Spinal cord (tissue), 10 donors: ENCODE results near the gene PLA1A. TPM values are rescaled to one million over a fixed set of nuclear protein-coding genes. Genes with fewer than 3 reads are reported as not detected.

Source experiments
- DNase-seq, 6 donors: peaks; one replicate each; pipeline versions ENCODE4 v3.0.0 to v3.0.0-alpha.2; 2013 to 2015; ENCODE audit warnings: low spot score in 6 of 6, low read depth in 4 of 6
- H3K27ac ChIP-seq: one replicate; pipeline ENCODE4 v1.5.1; 2013; ENCODE audit warnings: low read depth, low read length, control low read depth
- H3K27me3 ChIP-seq: one replicate; pipeline ENCODE4 v1.6.1; 2013; ENCODE audit warnings: low read length; ENCODE audit not compliant: control insufficient read depth, insufficient read depth
- H3K36me3 ChIP-seq: one replicate; pipeline ENCODE4 v1.6.1; 2013; ENCODE audit warnings: low read length; ENCODE audit not compliant: control insufficient read depth, insufficient read depth
- H3K4me1 ChIP-seq: one replicate; pipeline ENCODE4 v1.6.1; 2013; ENCODE audit warnings: low read length; ENCODE audit not compliant: control insufficient read depth, insufficient read depth
- H3K4me3 ChIP-seq: one replicate; pipeline ENCODE4 v1.5.1; 2013; ENCODE audit warnings: low read depth, low read length, control low read depth
- H3K9me3 ChIP-seq: one replicate; pipeline ENCODE4 v1.6.1; 2013; ENCODE audit warnings: low read length; ENCODE audit not compliant: control insufficient read depth, insufficient read depth
- WGBS: methylation state at CpG from one replicate; pipeline ENCODE4 v1.1.5; 2013; ENCODE audit warnings: missing lambda C conversion rate; ENCODE audit not compliant: insufficient coverage; 5-methylcytosine and 5-hydroxymethylcytosine counted together
- polyA plus RNA-seq, 2 donors: library from polyadenylated mRNA; unstranded; fragments of 120-200 nt; gene quantifications; one replicate each; pipeline ENCODE4 v1.2.1, GENCODE V29; 2013; ENCODE audit not compliant: insufficient read length in 2 of 2
- total RNA-seq, 2 donors: library from RNA; depleted of rRNA in 1 of 2; stranded (reverse); fragments of 120-200 nt in 1 of 2; fragments of >200 nt in 1 of 2; gene quantifications; one replicate each; pipeline versions ENCODE4 v1.2.3 to v1.2.4, GENCODE V29; 2013 to 2014
- donor health status: healthy.

Gene PLA1A
- total and polyA plus RNA-seq, 4 donors, result 0.41 to 1.9 (median 0.57) TPM

- DNase-seq, result no peak
- Histone ChIP-seq H3K27ac (no peak overlapping the region), H3K27me3 (no peaks in the 10 kb centered on the region), H3K9me3 (peaks cover 2% of the 10 kb centered on the region), H3K4me1 (no peaks in the 10 kb centered on the region), H3K4me3 (no peak overlapping the region), H3K36me3 (no peaks in the 10 kb centered on the region)
- WGBS, result 88% methylated on average over 4 of the region's 5 CpGs
Measured at GRCh38 chr3:119620899-119621298, 23.2 kb downstream of the PLA1A start.

- H3K4me3 ChIP-seq, result no peak overlapping the region
- no peak overlapping the region for H3K27ac ChIP-seq
- H3K27me3 ChIP-seq, result no peaks in the 10 kb centered on the region
- peaks cover 2% of the 10 kb centered on the region for H3K9me3 ChIP-seq
- no peak for DNase-seq
- WGBS, result 96% methylated on average over 4 of the region's 9 CpGs
- H3K4me1 ChIP-seq, result no peaks in the 10 kb centered on the region
- no peaks in the 10 kb centered on the region for H3K36me3 ChIP-seq
Measured at GRCh38 chr3:119624002-119624720, 26.5 kb downstream of the PLA1A start.

- Histone ChIP-seq H3K27me3 (no peaks in the 10 kb centered on the region), H3K4me1 (no peaks in the 10 kb centered on the region), H3K4me3 (no peak overlapping the region), H3K27ac (no peak overlapping the region), H3K9me3 (peaks cover 2% of the 10 kb centered on the region), H3K36me3 (no peaks in the 10 kb centered on the region)
- WGBS, result 58% methylated on average over 8 of the region's 8 CpGs
- DNase-seq, result no peak
Measured at GRCh38 chr3:119625451-119626153, 27.9 kb downstream of the PLA1A start.

GRCh38 chr3:119626196-119626595, 28.5 kb downstream of the PLA1A start:
- Histone ChIP-seq H3K36me3 (no peaks in the 10 kb centered on the region), H3K9me3 (peaks cover 2% of the 10 kb centered on the region), H3K27ac (no peak overlapping the region), H3K27me3 (no peaks in the 10 kb centered on the region), H3K4me1 (no peaks in the 10 kb centered on the region), H3K4me3 (no peak overlapping the region)
- WGBS, result 90% methylated on average over 1 of the region's 1 CpG
- no peak for DNase-seq

- peaks cover 2% of the 10 kb centered on the region for H3K9me3 ChIP-seq
- no peaks in the 10 kb centered on the region for H3K27me3 ChIP-seq
- no peak overlapping the region for H3K4me3 ChIP-seq
- H3K27ac ChIP-seq, result no peak overlapping the region
- H3K36me3 ChIP-seq, result no peaks in the 10 kb centered on the region
- no peaks in the 10 kb centered on the region for H3K4me1 ChIP-seq
- 82% methylated on average over 8 of the region's 8 CpGs for WGBS
- no peak for DNase-seq
Measured at GRCh38 chr3:119627461-119627860, 29.8 kb downstream of the PLA1A start.

GRCh38 chr3:119628390-119628789, 30.7 kb downstream of the PLA1A start:
- Histone ChIP-seq H3K4me3 (no peak overlapping the region), H3K27me3 (no peaks in the 10 kb centered on the region), H3K4me1 (no peaks in the 10 kb centered on the region), H3K36me3 (no peaks in the 10 kb centered on the region), H3K27ac (no peak overlapping the region), H3K9me3 (no peaks in the 10 kb centered on the region)
- WGBS, result 56% methylated on average over 1 of the region's 4 CpGs
- no peak for DNase-seq

- Histone ChIP-seq H3K27me3 (no peaks in the 10 kb centered on the region), H3K36me3 (no peaks in the 10 kb centered on the region), H3K27ac (no peak overlapping the region), H3K4me1 (no peaks in the 10 kb centered on the region), H3K9me3 (no peaks in the 10 kb centered on the region), H3K4me3 (no peak overlapping the region)
- WGBS, result no CpG with 5 or more reads among the region's 1 CpG
- no peak for DNase-seq
Measured at GRCh38 chr3:119628816-119629445, 31.2 kb downstream of the PLA1A start.

- Histone ChIP-seq H3K4me1 (no peaks in the 10 kb centered on the region), H3K9me3 (no peaks in the 10 kb centered on the region), H3K27ac (no peak overlapping the region), H3K4me3 (no peak overlapping the region), H3K36me3 (no peaks in the 10 kb centered on the region), H3K27me3 (no peaks in the 10 kb centered on the region)
- DNase-seq, result no peak
- 86% methylated on average over 3 of the region's 8 CpGs for WGBS
Measured at GRCh38 chr3:119630128-119630879, 32.6 kb downstream of the PLA1A start.

GRCh38 chr3:119630880-119631329, 33.2 kb downstream of the PLA1A start:
- no peak overlapping the region for H3K27ac ChIP-seq
- H3K9me3 ChIP-seq, result no peaks in the 10 kb centered on the region
- no peaks in the 10 kb centered on the region for H3K36me3 ChIP-seq
- no peak overlapping the region for H3K4me3 ChIP-seq
- 100% methylated on average over 1 of the region's 7 CpGs for WGBS
- DNase-seq, result no peak
- H3K4me1 ChIP-seq, result no peaks in the 10 kb centered on the region
- H3K27me3 ChIP-seq, result no peaks in the 10 kb centered on the region
